Liver (tissue), 3 donors: Measurements from ENCODE around the gene EIPR1.

Source experiments
- ATF3 ChIP-seq: IDR thresholded peaks from 2 replicates; pipeline ENCODE4 v1.6.1; 2016; ENCODE audit warnings: antibody characterized with exemption
- CTCF ChIP-seq: fragments of 150-350 bp; IDR thresholded peaks from 2 replicates; pipeline ENCODE4 v1.5.1; 2017; ENCODE audit warnings: improper control_type of control experiment, low read depth, low read length; ENCODE audit not compliant: missing input control
- EGR1 ChIP-seq, 2 donors: IDR thresholded peaks; 2 replicates each; pipeline ENCODE4 v1.6.1; 2016 to 2018; ENCODE audit warnings: antibody characterized with exemption in 2 of 2, low read depth in 2 of 2
- GABPA ChIP-seq, 2 donors: IDR thresholded peaks in 1 of 2; conservative IDR thresholded peaks in 1 of 2; 2 replicates each; pipeline ENCODE4 v1.6.1; 2016; ENCODE audit warnings: antibody characterized with exemption in 2 of 2, mild to moderate bottlenecking in 1 of 2, moderate library complexity in 1 of 2
- HNF4A ChIP-seq, 2 donors: conservative IDR thresholded peaks; 2 replicates each; pipeline ENCODE4 v1.6.1; 2016; ENCODE audit warnings: antibody characterized with exemption in 2 of 2, mild to moderate bottlenecking in 2 of 2
- JUND ChIP-seq, 2 donors: IDR thresholded peaks; 2 replicates each; pipeline ENCODE4 v1.6.1; 2016; ENCODE audit warnings: antibody characterized with exemption in 2 of 2
- MAX ChIP-seq: IDR thresholded peaks from 2 replicates; pipeline ENCODE4 v1.6.1; 2016; ENCODE audit warnings: antibody characterized with exemption
- RAD21 ChIP-seq, 2 donors: IDR thresholded peaks; 2 replicates each; pipeline ENCODE4 v1.6.1; 2016; ENCODE audit warnings: antibody characterized with exemption in 2 of 2, mild to moderate bottlenecking in 2 of 2
- REST ChIP-seq: IDR thresholded peaks from 2 replicates; pipeline ENCODE4 v1.6.1; 2016; ENCODE audit warnings: antibody characterized with exemption, mild to moderate bottlenecking
- RXRA ChIP-seq, 2 donors: IDR thresholded peaks; 2 replicates each; pipeline ENCODE4 v1.6.1; 2017 to 2018; ENCODE audit warnings: antibody characterized with exemption in 2 of 2, mild to moderate bottlenecking in 1 of 2
- SP1 ChIP-seq: IDR thresholded peaks from 2 replicates; pipeline ENCODE4 v1.6.1; 2018; ENCODE audit warnings: antibody characterized with exemption, mild to moderate bottlenecking
- TAF1 ChIP-seq: conservative IDR thresholded peaks from 2 replicates; pipeline ENCODE4 v1.6.1; 2016; ENCODE audit warnings: antibody characterized with exemption, mild to moderate bottlenecking
- YY1 ChIP-seq: IDR thresholded peaks from 2 replicates; pipeline ENCODE4 v1.6.1; 2016; ENCODE audit warnings: antibody characterized with exemption, mild to moderate bottlenecking
- ZBTB33 ChIP-seq: IDR thresholded peaks from 2 replicates; pipeline ENCODE4 v1.6.1; 2016; ENCODE audit warnings: antibody characterized with exemption
- donor health status: healthy.
- donor health status: healthy.

GRCh38 chr2:3145471-3146021, 232.1 kb downstream of the EIPR1 start:
- TF ChIP-seq CTCF (no peak), MAX (no peak), GABPA (IDR thresholded peaks at IDR 0.05 in 1 of 2, conservative IDR thresholded peaks at IDR 0.05 in 1 of 2) (no peak), RAD21 (IDR thresholded peaks at IDR 0.05) (no peak), ATF3 (no peak), YY1 (no peak), REST (no peak), HNF4A (conservative IDR thresholded peaks at IDR 0.05) (no peak), JUND (IDR thresholded peaks at IDR 0.05) (no peak), ZBTB33 (no peak), RXRA (IDR thresholded peaks at IDR 0.05) (no peak), SP1 (no peak), TAF1 (no peak), EGR1 (IDR thresholded peaks at IDR 0.05; ENCODE audit: low read depth in 2 of 2) (no peak)
